ENCODE measurements around the gene IPCEF1.

The IPCEF1 gene

GRCh38 chr6:154169193-154169847, 187.3 kb downstream of the IPCEF1 start:
- no peak for TF ChIP-seq CTCF (IDR thresholded peaks at IDR 0.05; ENCODE audit: borderline replicate concordance, insufficient read depth, low read depth, low read length)
- no peak overlapping the region for H3K4me3 ChIP-seq (ENCODE audit: low read depth, low read length)

- no peak overlapping the region for H3K4me3 ChIP-seq (ENCODE audit: low read depth, low read length)
- TF ChIP-seq CTCF (IDR thresholded peaks at IDR 0.05; ENCODE audit: borderline replicate concordance, insufficient read depth, low read depth, low read length), result no peak
Measured at GRCh38 chr6:154167126-154167525, 189.5 kb downstream of the IPCEF1 start.

- no peak overlapping the region for H3K4me3 ChIP-seq (ENCODE audit: low read depth, low read length)
- TF ChIP-seq CTCF (IDR thresholded peaks at IDR 0.05; ENCODE audit: borderline replicate concordance, insufficient read depth, low read depth, low read length), result no peak
Measured at GRCh38 chr6:154166140-154166539, 190.5 kb downstream of the IPCEF1 start.

- TF ChIP-seq CTCF (IDR thresholded peaks at IDR 0.05; ENCODE audit: borderline replicate concordance, insufficient read depth, low read depth, low read length), result no peak
- H3K4me3 ChIP-seq (ENCODE audit: low read depth, low read length), result no peak overlapping the region
Measured at GRCh38 chr6:154165478-154165877, 191.1 kb downstream of the IPCEF1 start.

GRCh38 chr6:154164397-154164796, 192.2 kb downstream of the IPCEF1 start:
- TF ChIP-seq CTCF (IDR thresholded peaks at IDR 0.05; ENCODE audit: borderline replicate concordance, insufficient read depth, low read depth, low read length), result no peak
- H3K4me3 ChIP-seq (ENCODE audit: low read depth, low read length), result no peak overlapping the region

- no peak for TF ChIP-seq CTCF (IDR thresholded peaks at IDR 0.05; ENCODE audit: borderline replicate concordance, insufficient read depth, low read depth, low read length)
- H3K4me3 ChIP-seq (ENCODE audit: low read depth, low read length), result no peak overlapping the region
Measured at GRCh38 chr6:154161689-154162088, 194.9 kb downstream of the IPCEF1 start.

GRCh38 chr6:154159126-154159525, 197.5 kb downstream of the IPCEF1 start:
- TF ChIP-seq CTCF (IDR thresholded peaks at IDR 0.05; ENCODE audit: borderline replicate concordance, insufficient read depth, low read depth, low read length), result no peak

More at GRCh38 chr6:154159126-154159525, 197.5 kb downstream of the IPCEF1 start:
- H3K4me3 ChIP-seq (ENCODE audit: low read depth, low read length), result no peak overlapping the region
